GM21381 (cell line): ENCODE data around the gene BRSK2.

Experiments
- ATAC-seq: cut with Tn5 transposase; IDR thresholded peaks from one replicate; pipeline ENCODE4 v1.9.1; 2021; ENCODE audit warnings: mild to moderate bottlenecking, moderate library complexity; ENCODE audit not compliant: unreplicated experiment

Gene BRSK2

DNA sequence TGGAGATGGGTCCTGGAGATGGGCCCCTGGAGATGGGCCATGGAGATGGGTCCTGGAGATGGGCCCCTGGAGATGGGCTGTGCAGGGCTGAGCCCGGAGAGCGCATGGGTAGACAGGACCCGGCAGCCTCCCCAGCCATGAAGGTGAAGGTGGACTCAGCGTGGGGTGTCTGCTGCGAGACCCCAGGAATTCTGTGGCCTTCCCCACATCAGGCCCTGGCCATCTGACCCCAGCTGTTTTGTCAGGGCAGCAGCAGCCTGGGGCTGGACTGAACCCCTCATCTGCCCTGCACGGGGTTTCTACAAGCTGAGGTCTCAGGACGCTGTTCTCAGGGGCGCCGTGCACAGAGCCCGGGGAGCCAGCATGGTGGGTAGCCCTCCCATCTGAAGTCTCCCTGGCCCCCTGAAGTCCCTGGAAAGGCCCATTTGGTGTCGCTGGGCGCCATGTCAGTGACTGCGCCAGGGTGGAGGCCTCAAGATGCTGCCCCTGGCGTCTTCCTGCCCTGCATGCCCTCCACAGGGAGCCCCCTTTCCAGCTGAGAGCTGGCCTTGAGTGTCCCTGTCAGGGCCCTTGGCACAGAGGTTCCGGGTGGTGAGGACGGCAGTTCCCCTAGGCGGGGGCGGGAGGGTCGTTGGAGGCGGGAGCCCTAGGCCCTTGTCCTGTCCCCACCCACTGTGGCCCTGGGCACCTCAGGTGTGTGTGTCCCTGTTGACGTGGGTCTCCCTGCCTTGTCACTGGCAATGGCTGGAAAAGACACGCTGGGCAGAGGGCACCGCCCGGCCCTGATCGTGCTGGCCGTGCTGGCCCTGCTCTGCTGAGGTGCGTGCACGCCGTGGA, 5.4 kb downstream of the BRSK2 start:
- ATAC-seq, result no peak

DNA sequence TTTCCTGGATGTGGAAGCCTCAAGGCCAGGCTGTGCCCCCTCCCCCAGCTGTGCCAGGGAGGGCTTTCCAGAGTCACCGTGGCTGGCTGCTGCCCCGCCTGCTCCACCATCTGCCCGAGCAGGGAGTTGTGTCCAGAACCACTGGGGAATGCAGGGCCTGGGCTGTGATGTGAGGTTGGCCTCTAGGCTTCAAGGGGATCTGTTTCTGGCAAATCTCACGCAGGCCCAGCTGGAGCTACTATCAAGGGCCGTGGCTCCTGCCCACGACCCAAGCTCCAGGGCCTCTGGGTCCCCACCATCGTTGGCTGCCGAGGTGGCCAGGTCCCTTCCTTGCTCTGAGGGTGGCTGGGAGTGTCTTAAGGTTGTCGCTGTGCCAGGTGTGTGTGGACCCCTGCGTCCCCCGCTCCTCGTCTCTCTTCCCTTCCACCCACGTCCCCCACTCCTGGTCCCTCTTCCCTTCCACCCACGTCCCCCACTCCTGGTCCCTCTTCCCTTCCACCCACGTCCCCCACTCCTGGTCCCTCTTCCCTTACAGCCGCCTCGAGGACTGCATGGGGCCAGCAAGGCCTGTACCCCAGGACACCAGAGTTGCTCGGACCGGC, 6.1 kb downstream of the BRSK2 start:
- ATAC-seq, result no peak

DNA sequence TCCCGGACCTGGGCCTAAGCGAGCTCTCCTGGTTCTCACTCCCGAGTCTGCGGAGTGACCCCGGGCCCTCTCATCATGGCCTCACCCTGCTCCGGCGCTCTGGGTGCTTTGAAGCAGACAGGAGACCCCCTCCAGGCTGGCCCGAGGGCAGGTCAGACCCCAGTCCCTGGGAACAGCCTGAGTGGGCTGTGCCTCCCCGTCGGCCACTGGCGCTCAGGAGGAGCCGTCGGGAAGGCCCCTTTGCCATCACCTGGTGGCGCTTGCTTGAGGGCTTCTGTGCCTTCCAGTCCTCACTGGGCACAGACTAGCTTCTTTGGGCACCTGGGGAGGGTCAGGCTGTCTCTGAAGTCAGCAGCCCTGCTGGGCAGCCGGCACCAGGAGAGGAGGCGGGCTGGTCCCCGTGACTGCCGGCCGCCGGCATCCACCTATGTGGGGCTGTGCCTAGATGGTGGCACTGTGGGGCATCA, 6.7 kb downstream of the BRSK2 start:
- ATAC-seq, result no peak

DNA sequence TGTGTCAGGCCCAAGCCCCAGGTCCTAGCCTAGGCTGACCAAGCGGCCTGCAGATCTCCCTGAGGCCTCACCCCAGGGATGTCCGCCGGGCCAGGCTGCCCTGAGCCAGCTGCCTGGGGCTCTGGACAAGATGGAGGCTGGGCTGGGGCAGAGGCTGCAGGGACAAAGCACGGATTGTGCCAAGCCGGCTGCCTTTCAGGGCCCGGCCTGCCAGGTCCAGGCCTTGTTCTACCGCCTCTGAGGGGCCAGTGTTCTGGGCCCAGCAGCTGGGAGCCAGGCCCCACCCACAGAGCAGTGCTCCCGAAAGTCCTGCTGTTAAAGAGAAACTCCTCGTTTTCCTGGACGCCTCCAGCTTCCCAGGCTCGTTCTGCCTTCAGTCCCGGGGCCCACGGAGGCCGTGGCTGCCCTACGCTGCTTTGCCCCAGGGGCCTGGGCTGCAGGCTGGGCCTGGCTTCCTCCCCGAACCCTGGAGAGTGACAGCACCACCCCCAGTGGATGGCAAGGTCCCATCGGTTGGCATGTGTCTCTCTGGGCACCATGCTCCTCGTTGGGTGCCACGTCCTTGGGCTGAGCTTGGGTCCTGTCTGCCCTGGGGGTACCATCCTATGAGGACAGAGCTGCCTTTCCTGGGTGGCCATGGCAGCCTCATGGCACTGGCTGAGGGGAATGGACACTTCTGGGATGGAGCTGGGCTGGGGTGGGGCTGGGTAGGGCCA, 7.6 kb downstream of the BRSK2 start:
- ATAC-seq, result no peak

DNA sequence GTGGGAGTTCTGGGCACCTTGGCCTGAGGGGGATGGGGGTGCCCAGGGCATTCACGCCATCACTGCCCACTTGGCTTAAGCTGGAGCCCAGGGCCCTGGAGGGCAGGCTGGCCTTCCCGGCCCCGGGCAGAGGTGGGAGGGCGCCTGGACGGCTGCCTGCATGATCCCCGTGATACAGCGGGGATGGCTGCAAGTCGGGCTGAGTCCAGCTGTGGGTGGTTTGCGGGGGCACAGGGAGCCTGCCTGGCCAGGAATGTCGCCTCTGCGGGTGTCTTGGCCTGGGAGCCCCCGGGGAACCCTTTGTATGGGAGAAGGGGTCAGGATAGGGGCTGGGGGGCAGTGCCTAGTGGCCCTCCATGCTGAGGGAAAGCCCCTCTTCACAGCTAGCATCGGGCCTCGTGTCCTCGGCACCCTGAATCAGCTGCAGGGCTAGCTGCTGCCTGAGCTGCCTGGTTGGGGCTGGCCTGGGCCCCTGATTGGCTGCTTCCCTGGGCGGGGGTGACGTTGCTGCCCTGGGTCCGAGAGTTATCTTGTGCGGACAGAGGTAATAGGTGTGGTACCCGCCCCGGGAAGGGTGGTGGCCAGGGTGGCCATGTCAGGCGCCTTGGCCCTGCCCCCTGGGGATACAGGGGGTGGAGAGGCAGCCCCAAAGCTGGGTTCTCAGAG, 8.3 kb downstream of the BRSK2 start:
- no peak for ATAC-seq

DNA sequence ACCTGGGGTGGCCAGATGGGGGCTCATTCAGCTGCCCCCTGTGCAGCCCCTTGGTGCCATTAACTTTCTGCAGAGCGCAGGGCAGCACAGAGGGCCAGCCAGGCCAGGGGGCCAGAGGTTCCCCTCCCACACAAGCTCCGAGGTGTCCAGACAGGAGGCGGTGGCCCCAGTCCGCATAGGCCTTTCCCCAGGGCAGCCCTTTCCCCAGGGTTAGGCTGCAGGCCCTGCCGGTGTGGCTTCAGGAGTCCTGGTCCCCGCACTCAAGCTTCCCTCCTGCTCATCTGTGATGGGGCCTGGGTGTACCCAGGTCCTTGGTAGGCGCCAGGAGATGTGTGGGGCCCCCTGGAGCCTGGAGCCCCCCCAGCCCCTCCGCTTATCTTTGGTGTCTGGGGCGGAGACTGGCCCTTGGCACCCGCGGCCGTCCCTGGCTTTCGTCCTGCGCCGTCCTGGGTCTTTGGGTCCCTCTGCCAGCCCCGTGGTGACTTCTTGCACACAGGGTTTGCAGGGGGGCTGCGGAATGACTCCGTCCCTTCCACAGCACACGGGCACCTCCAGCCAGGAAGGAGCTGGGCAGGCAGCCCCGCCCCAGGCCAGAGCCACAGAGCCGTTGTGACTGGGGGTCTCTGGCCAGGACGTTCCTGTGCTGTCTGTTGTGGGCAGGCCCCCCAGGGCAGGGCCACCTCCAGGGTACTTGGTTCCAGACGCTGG, 8.9 kb downstream of the BRSK2 start:
- no peak for ATAC-seq

DNA sequence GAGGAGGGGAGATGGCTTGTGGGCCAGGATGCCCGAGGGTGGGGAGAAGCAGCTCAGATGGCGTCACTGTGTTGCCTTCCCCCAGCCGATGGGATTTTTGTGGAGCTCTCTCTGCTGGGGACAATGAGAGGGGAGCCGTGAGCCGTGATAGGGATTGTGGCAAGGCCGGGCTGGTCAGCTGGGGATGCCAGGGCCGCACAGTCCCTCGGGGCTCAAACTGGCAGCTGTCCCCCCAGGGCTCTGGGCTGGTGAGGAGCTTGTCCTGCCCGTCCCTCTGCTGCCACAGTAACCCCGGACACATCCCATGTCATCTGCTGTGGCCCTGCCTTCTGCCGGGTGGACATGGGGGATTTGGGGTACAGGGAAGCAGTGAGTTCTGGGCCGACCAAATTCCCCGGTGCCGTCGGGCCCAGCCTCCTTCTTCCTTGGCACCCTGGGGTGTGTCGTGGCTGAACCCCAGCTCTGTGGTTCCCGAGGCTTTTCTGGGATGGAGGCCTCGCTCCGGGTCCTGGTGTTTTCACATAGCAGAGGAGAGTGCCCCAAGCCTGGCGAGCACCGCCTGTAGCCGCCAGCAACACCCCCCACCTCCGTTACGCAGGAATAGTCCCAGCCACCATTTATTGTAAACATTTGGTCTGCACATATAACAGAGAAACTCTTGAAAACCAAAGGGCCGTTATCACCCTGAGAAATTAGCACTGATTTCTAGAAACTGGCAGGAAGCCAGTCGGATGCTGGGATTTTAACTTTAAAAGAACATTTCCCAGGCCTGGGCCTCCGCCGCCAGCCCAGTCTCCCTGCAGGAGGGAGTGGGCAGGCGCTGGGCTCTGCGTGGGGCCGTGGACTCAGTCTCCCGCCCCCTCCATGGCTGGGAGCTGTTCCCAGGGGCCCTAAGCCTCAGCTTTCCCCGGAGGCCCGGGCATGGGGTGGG, 9.9 kb downstream of the BRSK2 start:
- ATAC-seq, result no peak

DNA sequence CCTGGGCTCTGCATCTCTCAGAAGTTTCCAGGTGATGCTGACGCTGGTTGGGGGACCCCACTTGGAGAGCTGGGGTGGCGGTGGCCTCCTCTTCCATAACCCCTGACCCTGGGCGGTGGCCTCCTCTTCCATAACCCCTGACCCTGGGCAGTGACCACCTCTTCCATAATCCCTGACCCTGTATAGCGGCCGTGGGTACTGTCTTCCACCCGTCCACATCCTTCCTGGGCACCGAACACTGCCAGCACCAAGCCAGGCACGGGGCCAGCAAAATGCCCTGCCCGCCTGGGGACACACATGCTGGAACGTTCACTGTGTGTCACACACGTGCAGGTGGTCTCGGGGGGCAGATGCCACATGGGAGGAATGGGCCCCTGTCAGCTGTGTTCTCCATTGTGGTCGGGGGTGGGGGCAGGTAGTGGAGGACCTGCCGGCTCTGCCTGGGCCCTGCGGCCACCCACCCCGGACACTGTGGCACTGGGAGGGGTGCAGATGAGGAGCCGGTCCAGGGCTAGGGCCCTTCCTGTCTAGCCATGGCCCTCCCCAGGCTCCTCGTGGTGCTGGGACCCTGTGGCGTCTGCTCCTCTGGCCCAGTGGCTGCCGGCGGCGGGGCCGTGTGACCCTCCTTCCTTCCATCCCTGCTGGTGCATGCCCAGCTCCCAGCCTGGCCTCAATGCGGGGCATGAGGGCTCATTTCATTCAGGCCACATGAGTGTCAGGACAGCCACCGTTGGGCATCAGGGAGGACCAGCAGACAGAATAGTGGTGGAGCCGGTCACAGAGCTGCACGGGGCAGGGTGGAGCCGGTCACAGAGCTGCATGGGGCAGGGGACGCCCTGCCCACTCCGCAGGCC, 10.8 kb downstream of the BRSK2 start:
- no peak for ATAC-seq

DNA sequence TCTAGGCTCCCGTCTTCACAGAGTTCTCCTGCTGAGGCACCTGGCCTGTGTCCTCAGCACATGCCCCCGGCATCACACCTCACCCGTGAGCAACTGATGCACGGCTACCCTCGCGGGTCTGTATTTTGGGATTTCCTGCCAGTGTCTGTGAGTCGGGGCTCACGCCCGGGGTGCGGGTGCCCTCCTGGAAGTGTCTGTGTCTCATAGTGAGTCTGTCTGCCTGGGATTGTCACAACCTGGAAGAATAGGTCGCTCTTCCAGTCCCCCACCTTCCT, 11.4 kb downstream of the BRSK2 start:
- ATAC-seq, result no peak

DNA sequence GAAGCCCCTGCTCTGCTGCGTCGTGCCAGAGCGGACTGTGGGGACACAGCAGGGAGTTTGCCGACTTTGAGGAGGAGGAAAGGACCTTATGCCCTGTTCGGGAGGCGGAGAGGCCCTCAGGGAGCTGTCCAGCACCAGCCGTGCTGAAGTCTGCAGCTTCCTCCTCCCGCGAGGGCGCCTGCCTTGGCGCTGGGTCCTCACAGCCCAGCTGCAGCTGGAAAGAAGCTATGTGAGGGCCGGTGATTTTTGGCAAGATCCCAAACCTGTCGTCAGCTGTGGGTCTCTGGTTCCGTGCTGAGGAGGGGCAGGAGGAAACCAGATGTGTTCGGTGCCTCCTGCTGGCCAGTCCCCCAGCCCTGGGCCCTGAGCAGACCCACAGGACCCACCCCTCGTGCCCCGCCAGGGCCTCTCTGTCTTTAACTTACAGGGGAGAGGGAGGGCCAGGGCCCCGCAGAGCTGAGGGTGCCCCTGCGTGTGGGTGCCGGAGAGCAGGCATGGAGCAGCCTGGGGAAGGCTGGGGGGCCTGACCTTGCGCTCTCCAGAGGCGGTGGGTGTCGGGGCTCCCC, 12.0 kb downstream of the BRSK2 start:
- ATAC-seq, result no peak

DNA sequence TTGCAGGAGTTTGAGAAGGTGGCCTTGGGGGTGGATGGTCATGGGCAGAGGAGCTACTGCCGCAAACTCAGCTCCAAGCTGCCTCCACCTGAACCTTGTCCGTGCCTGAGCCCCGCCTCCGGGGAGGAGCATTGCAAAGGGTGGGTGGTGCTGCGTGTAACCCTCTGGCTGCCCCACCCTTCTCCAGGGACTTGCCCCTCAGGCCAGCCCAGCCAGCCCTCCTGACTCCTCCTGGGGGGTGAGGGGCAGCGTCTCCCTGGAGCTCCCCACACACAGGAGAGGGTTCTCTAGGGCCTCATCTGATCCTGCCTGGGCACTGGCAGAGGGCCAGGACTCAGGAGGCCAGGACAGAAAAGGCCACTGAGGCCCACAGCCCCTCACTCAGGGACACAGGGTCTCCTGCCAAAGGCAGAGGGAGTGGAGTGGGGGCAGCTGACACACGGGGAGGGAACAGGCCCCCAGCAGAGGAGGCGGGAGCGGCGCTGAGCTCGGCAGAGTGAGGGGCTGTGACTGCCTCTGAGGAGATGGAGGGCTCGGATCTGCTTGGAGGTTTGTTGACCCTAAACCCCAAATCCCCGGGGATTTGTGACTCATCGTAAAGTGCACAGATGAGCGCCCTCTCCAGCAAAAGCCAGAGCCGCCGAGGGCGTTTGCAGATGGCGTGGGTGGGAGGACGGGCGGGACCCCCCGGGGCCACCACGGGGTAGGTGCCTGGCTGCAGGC, 12.8 kb downstream of the BRSK2 start:
- ATAC-seq, result no peak

DNA sequence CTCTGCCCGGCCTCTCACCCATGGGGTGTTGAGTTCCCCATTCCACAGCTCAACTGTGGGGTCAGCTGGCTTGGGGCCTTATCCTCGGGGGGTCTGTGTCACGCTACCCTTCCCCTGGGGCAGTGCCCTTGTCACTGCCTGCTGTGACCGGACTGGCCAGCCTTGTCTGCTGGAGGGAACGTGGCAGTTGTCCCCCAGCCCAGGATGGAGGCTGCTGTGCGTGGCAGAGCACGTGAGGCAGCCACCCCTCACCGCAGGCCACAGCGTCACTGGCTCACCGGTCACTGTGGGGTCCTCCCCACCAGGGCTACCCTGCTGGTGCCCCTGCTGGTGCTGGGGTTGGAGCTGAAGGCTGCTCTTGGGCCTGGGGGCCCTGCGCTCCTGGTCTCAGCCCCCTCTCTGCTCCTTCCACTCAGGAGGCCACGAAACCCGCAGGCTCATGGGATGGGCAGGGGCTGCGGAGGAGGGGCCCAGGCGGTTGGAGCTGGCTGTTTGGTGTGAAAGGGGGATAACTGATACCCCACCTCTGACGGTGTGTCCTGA, 13.4 kb downstream of the BRSK2 start:
- no peak for ATAC-seq

DNA sequence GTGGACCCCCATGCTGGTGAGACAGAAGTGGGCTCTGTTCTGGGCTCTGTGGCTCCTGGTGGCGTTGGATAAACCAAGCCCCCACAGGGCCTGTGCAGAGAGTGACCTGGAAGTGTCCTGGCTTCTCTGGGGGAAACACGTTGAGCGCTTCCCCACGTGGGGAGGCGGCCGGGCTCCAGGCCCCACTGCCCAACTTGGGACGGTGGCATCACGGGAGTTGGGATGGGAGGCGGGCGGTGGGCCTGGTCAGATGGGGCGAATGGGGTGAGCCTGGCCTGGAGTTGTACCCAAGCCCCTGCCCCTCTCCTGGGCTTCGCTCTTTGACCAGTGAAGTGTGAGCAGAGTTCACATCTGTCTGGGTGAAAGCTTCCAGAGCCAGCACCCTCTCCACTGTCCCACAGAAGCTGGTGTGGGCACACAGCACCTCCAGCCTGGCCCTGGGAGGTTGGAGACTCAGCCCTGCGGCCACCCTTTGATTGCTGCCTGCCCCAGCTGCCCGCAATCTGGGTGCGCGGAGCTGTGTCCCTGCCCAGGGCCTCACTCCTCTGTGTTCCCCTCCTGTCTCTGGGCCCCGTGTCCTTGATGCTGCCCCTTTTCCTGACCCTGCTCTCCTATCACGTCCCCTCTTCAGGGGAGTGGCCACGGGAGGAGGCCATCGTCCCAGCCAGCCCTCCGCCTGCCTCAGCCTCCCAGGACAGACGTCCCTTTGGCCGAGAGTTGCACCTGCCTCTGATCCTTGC, 14.2 kb downstream of the BRSK2 start:
- no peak for ATAC-seq

DNA sequence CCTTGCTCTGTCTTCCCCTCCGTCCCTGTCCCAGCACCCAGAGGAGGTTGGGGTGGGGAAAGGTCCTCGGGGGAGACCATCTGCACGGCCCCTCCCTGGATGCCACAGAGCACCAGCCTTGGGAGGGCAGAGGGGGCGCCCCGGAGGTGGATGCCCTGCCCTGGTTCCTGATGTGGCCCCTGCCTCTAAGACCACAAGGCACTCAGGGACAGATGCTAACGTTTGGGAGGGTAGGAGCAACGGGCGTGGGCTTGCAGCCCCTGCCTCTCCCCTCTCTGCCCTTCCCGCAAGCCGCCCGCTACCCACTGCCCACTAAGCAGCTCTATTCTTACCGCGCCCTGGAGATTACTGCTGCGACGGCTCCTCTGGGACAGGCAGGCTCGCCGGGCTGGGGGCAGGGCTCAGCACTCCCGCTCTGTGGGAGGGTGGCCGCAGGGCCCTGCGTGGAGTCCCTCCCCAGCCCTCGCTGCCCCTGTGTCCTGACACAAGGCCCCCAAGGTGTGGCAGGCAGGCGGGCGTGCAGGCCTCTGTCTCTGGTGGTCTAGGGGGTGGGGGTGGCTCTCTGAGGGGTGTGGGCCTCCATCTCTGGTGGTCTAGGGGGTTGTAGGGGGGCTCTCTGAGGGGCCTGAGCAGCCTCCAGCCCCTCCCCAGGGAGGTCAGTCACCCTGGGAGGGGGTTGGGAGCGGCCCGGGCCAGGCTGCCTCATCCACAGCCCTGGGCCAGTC, 14.9 kb downstream of the BRSK2 start:
- no peak for ATAC-seq

DNA sequence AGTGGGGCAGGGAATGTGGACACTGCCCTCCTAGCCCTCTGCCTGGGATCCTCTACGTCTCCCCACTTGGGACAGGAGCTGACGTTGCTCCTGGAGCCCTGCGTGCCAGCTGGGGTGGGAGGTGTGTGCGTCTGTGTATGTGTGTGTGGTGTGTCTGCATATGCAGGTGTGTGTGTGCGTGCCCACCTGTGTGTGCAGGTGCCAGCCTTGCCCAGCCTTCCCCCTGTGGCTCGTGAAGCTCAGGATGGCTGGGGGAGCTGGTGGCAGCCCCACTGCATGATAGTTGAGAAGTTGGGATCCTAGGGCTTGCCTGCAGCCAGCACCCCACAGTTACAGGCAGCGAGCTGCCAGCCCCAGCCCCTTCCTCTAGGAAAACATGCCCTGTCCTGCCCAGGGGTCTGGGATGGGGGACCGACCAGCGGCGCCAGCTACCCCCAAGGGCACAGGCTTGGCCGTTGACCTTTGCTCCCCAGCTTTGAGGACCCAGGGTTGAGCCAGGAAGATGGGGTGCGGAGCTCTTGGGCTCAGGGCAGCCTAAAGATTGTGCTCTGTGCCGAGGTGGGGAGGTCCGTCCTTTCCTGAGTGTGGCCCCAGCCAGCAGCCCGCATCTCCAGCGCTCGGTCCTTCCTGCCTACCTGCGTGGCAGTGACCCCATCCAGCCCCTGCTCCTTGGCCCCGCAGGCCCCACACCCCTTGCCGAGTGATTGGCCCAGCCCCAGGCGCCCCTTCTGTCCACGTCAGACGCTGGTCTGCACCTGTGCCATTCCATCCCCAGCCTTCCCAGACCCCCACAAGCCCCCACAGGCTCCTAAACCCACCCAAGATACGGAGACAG, 15.7 kb downstream of the BRSK2 start:
- no peak for ATAC-seq
